ENCODE data around the gene SLC35E3. TPM values are rescaled to one million over a fixed set of nuclear protein-coding genes. Genes with fewer than 3 reads are reported as not detected.

The SLC35E3 gene
- total and polyA plus RNA-seq, 2 of the 13 experiments (the other 11 are each of a cell fraction or from before 2014, with no cell fraction given): 13.0 to 22.1 TPM

- TF ChIP-seq NR0B2 (CRISPR knock-in tag; IDR thresholded peaks at IDR 0.05): peak; percentile 78
- TF ChIP-seq GMEB1 (CRISPR knock-in tag; IDR thresholded peaks at IDR 0.05; ENCODE audit: borderline replicate concordance): peak; percentile 97
- 0 out of 2 replicates have a peak, but pooled peaks have one; percentile 29 for TF ChIP-seq PHF21A (CRISPR knock-in tag; IDR thresholded peaks at IDR 0.05)
- no peak for TF ChIP-seq ZFP62 (CRISPR knock-in tag; IDR thresholded peaks at IDR 0.05)
- TF ChIP-seq CHD2 (IDR thresholded peaks at IDR 0.05; ENCODE audit: low read depth, low read length): no peak
- no peak for TF ChIP-seq PPARG (CRISPR knock-in tag; conservative IDR thresholded peaks at IDR 0.05)
- 0 out of 2 replicates have a peak, but pooled peaks have one; percentile 25 for TF ChIP-seq ISL2 (CRISPR knock-in tag; IDR thresholded peaks at IDR 0.05)
- TF ChIP-seq ZNF704 (CRISPR knock-in tag; IDR thresholded peaks at IDR 0.05; ENCODE audit: borderline replicate concordance): peak; percentile 65; the same call in 1 of the 2 replicates
- no peak for TF ChIP-seq ZNF775 (CRISPR knock-in tag; IDR thresholded peaks at IDR 0.05; ENCODE audit: borderline replicate concordance)
- TF ChIP-seq ZNF788 (CRISPR knock-in tag; IDR thresholded peaks at IDR 0.05; ENCODE audit: borderline replicate concordance): peak; percentile 79; the same call in 1 of the 2 replicates
- peak; percentile 53 for TF ChIP-seq PAXIP1 (CRISPR knock-in tag; conservative IDR thresholded peaks at IDR 0.05)
- no peak for TF ChIP-seq ZNF3 (CRISPR knock-in tag; IDR thresholded peaks at IDR 0.05)
- TF ChIP-seq ZNF841 (CRISPR knock-in tag; IDR thresholded peaks at IDR 0.05; ENCODE audit: borderline replicate concordance): no peak
- TF ChIP-seq ZSCAN21 (CRISPR knock-in tag; IDR thresholded peaks at IDR 0.05; ENCODE audit: borderline replicate concordance): no peak
- TF ChIP-seq FOXA3 (CRISPR knock-in tag; IDR thresholded peaks at IDR 0.05): peak; percentile 52; the same call in 1 of the 2 replicates
- no peak for TF ChIP-seq TBL1XR1 (IDR thresholded peaks at IDR 0.05; ENCODE audit: borderline replicate concordance, low read length, partially characterized antibody)
- TF ChIP-seq ZSCAN9 (CRISPR knock-in tag; IDR thresholded peaks at IDR 0.05; ENCODE audit: borderline replicate concordance): no peak
- TF ChIP-seq RBFOX2 (IDR thresholded peaks at IDR 0.05; ENCODE audit: low read depth, low read length): peak; percentile 95
- peak; percentile 96 for TF ChIP-seq MXI1 (IDR thresholded peaks at IDR 0.05; ENCODE audit: borderline replicate concordance, low read depth, low read length)
- TF ChIP-seq GABPB1 (CRISPR knock-in tag; IDR thresholded peaks at IDR 0.05): peak; percentile 98
- TF ChIP-seq ARNT (IDR thresholded peaks at IDR 0.05): no peak
- no peak for TF ChIP-seq ZFP1 (CRISPR knock-in tag; IDR thresholded peaks at IDR 0.05)
- TF ChIP-seq ZBTB44 (CRISPR knock-in tag; IDR thresholded peaks at IDR 0.05): no peak
Observed at GRCh38 chr12:68745904-68746571, at the start of gene SLC35E3 (continued).

Data from HepG2 (cell line).